Psoas muscle (tissue), 8 donors: Measurements from ENCODE around the gene LRRTM2. TPM values are rescaled to one million over a fixed set of nuclear protein-coding genes. Genes with fewer than 3 reads are reported as not detected.

Experiments used
- ATAC-seq, 4 donors: fragments of 200-7000 bp; cut with Tn5 transposase; one replicate each; pipeline ENCODE4 v1.9.1; 2020; ENCODE audit warnings: moderate library complexity in 3 of 4, mild to moderate bottlenecking in 2 of 4
- DNase-seq, 2 donors: peaks; one replicate each; pipeline ENCODE4 v3.0.0-alpha.2; 2020
- H3K27ac ChIP-seq: fragments of 200-600 bp; one replicate; pipeline ENCODE4 v1.8.0; 2022
- H3K27me3 ChIP-seq, 3 donors: fragments of 200-600 bp in 1 of 3; one replicate each; pipeline versions ENCODE4 v1.6.1 to v1.8.0; 2013 to 2022; ENCODE audit warnings: low read length in 2 of 3, mild to moderate bottlenecking in 2 of 3, moderate library complexity in 1 of 3; ENCODE audit not compliant: insufficient read depth in 3 of 3
- H3K36me3 ChIP-seq, 2 donors: fragments of 200-600 bp in 1 of 2; one replicate each; pipeline versions ENCODE4 v1.6.1 to v1.8.0; 2013 to 2022; ENCODE audit warnings: low read depth in 1 of 2, mild to moderate bottlenecking in 1 of 2, moderate library complexity in 1 of 2; ENCODE audit not compliant: insufficient read depth in 1 of 2
- H3K4me1 ChIP-seq: fragments of 200-600 bp; one replicate; pipeline ENCODE4 v1.8.0; 2022
- H3K4me3 ChIP-seq: fragments of 200-600 bp; one replicate; pipeline ENCODE4 v1.8.0; 2022; ENCODE audit warnings: mild to moderate bottlenecking
- H3K9me3 ChIP-seq: fragments of 200-600 bp; one replicate; pipeline ENCODE4 v1.8.0; 2022
- CTCF ChIP-seq: fragments of 200-600 bp; IDR thresholded peaks from one replicate; pipeline ENCODE4 v1.8.0; 2022; ENCODE audit warnings: antibody characterized with exemption
- WGBS, 3 donors: extraction: QIAGEN DNeasy Blood & Tissue Kit; methylation state at CpG; one replicate each; pipeline versions ENCODE4 v1.1.6 to v1.1.7; 2013; 5-methylcytosine and 5-hydroxymethylcytosine counted together
- intact Hi-C, 2 donors: fragments of 100-400 bp; cut with DNase I; formaldehyde crosslinking; loops; one replicate each; pipeline versions ENCODE4 v1.11.0 to v1.14.2; 2022
- polyA plus RNA-seq, 3 donors: library from polyadenylated mRNA; stranded (reverse); fragments of 200-250 nt; gene quantifications; one replicate each; pipeline ENCODE4 v1.2.3, GENCODE V29; 2013
- total RNA-seq, 4 donors: library from RNA; stranded (reverse); fragmentation: NEBNext Ultra II Directional in 2 of 4; extraction: Animal tissue kit (Norgen Biotek cat#: 25700) in 2 of 4; gene quantifications; one replicate each; pipeline versions ENCODE4 v1.2.1 to v1.2.4, GENCODE V29; 2021 to 2023
- donor health status: healthy with polysubstance abuse.
- donor health status: DM: no; HTN: no; CAD: no; lungs with moderate emphysema.
- donor health status: Bipolar disorder and iron deficiency.
- donor health status: healthy.
- donor health status: DM: yes; HTN: yes; CAD: no.
- donor health status: DM: no; HTN: no; CAD: no.
- donor health status: DM: no; HTN: no; CAD: no.
- donor health status: DM: yes; HTN: yes; CAD: no.

Gene LRRTM2
- total and polyA plus RNA-seq, 7 donors, result 0.03 to 0.28 (median 0.20) TPM; not detected in 1

DNA sequence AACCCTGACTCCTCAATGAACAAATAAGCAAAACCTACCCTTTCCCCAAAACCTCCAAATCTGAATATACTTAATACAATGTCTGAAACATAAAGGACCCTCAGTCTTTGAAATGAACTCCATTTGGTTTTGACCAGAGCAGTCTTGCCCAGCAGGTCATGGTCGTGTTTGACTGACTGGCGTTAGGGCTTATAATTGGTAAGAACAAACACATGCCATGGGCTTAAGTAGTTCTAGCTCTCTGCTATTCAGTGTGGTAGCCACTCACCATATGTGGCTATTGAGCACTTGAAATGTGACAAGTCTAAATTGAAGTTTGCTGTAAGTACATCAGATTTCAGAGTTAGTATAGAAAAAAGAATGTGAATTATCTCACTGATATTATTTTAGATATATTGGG lies 42.1 kb downstream of the LRRTM2 start:
- intact Hi-C loops, result no loop called here
- peak in 2 of 4 donors; percentile 62 for ATAC-seq

GRCh38 chr5:138832218-138832617 lies 42.9 kb downstream of the LRRTM2 start:
- Histone ChIP-seq H3K4me3 (no peak overlapping the region), H3K9me3 (no peaks in the 10 kb centered on the region), H3K36me3 (peaks cover 4 to 19% of the 10 kb centered on the region in 2 donors), H3K4me1 (peaks cover 19% of the 10 kb centered on the region), H3K27ac (no peak overlapping the region), H3K27me3 (no peaks in the 10 kb centered on the region)
- WGBS, 3 donors, result 69 to 82% (median 76%) methylated on average over 2 of the region's 2 CpGs
- ATAC-seq (no peak), DNase-seq (no peak)
- intact Hi-C loops, result no loop called here
- no peak for TF ChIP-seq CTCF

More for the DNA sequence above, 42.1 kb downstream of the LRRTM2 start:
- Histone ChIP-seq H3K27ac (no peak overlapping the region), H3K4me1 (peaks cover 23% of the 10 kb centered on the region), H3K36me3 (peaks cover 4 to 10% of the 10 kb centered on the region in 2 donors), H3K4me3 (no peak overlapping the region), H3K27me3 (no peaks in the 10 kb centered on the region), H3K9me3 (no peaks in the 10 kb centered on the region)
- TF ChIP-seq CTCF, result no peak
- no peak for DNase-seq
- 25 to 55% (median 39%) methylated on average over 2 of the region's 2 CpGs for WGBS, 3 donors

- peaks cover 19% of the 10 kb centered on the region for H3K4me1 ChIP-seq
- no peaks in the 10 kb centered on the region for H3K9me3 ChIP-seq
- DNase-seq (no peak), ATAC-seq (no peak)
- H3K36me3 ChIP-seq, result peaks cover 4 to 23% of the 10 kb centered on the region in 2 donors
- no peak for TF ChIP-seq CTCF
- no peak overlapping the region for H3K4me3 ChIP-seq
- intact Hi-C loops, result no loop called here
- no peaks in the 10 kb centered on the region for H3K27me3 ChIP-seq
- H3K27ac ChIP-seq, result no peak overlapping the region
Measured at GRCh38 chr5:138831703-138832102, 43.4 kb downstream of the LRRTM2 start.

DNA sequence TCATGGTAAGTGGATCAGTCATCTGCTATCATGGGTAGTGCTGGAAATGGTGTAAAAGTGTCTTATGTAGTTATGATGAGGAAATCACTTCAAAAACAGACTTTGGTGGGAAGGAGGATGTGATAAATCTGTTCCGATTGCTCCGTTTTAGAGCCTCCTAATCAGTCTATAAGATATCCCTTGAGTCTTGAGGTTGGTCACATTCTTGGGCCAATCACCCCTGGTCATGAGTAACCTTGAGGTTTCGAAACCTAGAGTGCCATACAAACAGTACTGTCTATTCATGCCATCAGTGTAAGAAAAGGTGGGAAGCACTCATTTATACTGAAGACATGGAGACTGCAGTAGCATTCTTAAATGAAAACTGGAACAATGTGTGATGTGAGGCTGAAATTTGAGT lies 45.8 kb downstream of the LRRTM2 start:
- peaks cover 4 to 35% of the 10 kb centered on the region in 2 donors for H3K36me3 ChIP-seq
- TF ChIP-seq CTCF, result no peak
- no peak overlapping the region for H3K4me3 ChIP-seq
- H3K27me3 ChIP-seq, result no peaks in the 10 kb centered on the region
- no peak overlapping the region for H3K27ac ChIP-seq
- DNase-seq (no peak), ATAC-seq (peak in 1 of 4 donors; percentile 38)
- intact Hi-C loops, result loop anchor here in 1 of 2 donors (10.0 kb wide), 1 partner anchor 435 kb away; no protein-coding TSS in a partner anchor
- peaks cover 19% of the 10 kb centered on the region for H3K4me1 ChIP-seq
- H3K9me3 ChIP-seq, result no peaks in the 10 kb centered on the region
- 96 to 98% (median 98%) methylated on average over 3 of the region's 3 CpGs for WGBS, 3 donors

DNA sequence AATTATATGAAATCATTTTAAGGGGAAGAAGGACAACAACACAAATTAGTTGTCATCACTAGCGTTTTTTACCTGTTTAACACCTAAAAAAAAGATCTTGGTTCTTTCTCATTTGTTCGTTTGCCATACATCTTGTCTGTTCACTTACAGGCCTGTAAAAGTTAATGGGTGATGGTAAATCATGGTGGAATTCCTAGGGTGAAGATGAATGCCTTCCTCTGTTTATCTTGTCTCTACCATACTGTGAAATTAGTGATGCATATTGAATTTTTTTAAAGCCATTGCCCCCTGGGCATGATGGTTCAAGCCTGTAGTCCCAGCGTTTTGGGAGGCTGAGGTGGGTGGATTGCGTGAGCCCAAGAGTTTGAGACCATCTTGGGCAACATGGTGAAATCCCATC lies 46.6 kb downstream of the LRRTM2 start:
- no peak for TF ChIP-seq CTCF
- H3K9me3 ChIP-seq, result no peaks in the 10 kb centered on the region
- peaks cover 4 to 37% of the 10 kb centered on the region in 2 donors for H3K36me3 ChIP-seq
- intact Hi-C loops, result loop anchor here in 1 of 2 donors (10.0 kb wide), 1 partner anchor 436 kb away; no protein-coding TSS in a partner anchor
- no peak for ATAC-seq
- H3K4me3 ChIP-seq, result no peak overlapping the region
- DNase-seq, result no peak
- 74 to 86% (median 82%) methylated on average over 4 of the region's 4 CpGs for WGBS, 3 donors
- H3K4me1 ChIP-seq, result peaks cover 11% of the 10 kb centered on the region
- H3K27me3 ChIP-seq, result no peaks in the 10 kb centered on the region
- H3K27ac ChIP-seq, result no peak overlapping the region
